NCI-H2081 treated with DMSO at 0.1 percent for 48 hours (cell line): ENCODE data around the gene WLS.

Experiments
- DNase-seq: peaks from one replicate; lab custom pipeline; 2025; lab: John Stamatoyannopoulos, UW

WLS gene

DNA sequence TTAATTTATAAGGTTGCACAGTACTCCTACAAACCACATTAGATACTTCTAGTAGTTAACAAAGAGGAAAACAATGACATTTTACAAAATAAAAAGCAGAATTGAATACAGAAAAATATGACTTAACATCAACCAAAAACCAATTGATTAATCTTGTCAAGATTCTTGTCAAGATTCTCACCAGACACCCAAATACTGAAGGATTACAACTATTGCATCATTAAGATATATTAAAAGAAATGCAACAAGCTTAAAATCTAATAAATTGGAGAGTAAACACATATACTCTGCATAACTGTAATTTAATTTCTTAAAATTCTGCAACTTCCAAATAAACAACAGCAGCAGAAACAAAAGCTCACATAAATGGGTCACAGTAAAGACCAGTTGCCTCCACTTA is 4.7 kb downstream of the WLS start:
- DNase-seq = no peak

DNA sequence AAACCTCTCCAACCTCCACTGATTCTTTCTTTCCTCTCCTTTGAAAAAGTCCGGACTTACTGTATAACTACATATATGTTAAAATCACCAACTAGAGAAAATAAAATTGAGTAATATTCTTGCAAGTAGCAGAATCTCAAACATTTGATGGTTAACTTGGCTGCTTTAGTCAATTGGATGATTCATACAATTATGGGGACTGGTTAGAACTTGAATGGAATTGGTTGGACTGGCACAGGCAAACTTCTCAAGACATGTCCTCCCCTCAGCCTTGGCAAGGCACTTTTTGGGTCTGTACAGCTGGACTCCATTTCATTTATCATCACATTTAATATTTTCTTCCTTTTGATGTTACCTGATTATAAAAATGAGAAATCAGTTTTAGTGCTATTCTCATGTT is 6.5 kb downstream of the WLS start:
- no peak for DNase-seq

DNA sequence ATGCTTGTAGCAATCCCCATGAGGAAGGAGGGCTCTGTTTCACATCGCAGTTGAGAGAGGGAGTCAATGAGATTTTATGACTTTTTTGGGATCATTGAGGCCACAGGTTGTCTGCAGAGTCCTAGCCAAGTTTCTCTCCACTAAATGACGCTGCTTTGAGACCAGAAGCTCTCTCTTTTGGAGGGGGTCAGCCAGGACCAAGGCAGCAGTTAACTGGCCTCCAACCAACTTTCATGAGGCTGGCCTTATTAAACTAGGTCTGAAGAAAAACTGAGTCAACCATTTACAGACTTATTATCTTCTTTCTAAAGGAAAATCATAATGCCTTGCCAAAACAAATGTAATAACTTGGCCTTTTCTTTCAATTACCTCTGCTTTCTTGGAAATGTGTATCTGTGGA is 8.6 kb downstream of the WLS start:
- no peak for DNase-seq

DNA sequence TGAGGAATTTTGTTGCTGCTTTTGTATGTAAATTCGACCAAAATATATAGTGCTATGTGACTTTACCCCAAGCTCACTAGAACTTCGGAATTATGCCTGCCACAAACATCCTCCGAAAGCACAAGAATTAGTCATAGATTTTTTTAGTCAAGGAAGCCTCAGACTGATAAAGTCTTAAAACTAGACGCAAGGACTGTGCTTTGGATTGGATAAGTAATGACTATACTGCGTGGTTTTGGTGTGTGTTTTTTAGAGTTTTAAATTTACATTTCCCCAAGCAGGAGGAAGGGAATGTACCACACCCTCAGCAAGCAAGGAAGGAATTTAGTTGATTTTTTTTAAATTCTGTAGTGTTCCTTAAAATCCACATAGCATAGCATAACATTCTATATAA is 10.3 kb downstream of the WLS start:
- no peak for DNase-seq

DNA sequence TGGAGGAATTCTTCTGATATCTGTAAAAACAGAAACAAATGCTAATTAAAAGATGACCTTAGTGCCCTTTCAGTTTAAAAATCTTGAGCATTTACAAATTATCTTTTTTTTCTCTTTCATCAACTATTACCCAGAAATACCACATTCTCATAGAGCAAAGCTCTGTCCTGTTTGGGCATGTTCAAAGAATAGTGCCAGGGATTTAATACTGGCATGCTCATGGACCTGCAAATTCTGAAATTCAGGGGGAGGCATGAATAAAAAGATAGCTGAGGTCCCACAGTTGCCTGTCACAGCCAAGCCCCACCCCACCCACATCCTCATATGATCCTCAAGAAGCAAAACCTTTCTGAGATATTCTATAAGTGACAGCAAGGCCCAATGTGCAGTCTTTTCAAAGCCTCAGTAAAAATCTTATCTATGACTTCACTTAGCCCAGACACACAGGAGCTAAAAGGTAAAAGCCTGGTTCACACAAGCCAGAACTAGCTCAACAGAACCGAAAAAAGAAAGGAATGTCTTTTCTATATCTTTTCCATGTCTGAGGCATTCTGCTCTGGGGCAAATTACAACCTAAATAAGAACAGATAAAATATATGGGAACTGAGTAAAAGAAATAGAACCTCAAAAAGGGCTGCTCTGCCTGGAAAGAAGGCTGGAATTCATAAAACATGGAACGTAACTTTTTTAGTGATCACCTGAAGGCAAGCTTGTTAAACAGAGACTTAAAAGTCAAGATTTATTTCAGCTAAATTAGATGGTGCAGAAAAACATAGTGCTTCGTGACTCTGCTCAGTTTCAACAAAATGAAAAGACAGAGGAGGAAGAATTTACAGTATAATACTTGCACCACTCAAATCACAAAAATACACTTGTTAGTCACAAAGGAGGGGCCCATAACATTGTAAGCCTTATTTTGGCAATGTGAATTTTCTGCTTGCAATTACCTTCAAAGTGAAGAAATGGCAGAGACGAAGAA is 11.0 kb downstream of the WLS start:
- no peak for DNase-seq

DNA sequence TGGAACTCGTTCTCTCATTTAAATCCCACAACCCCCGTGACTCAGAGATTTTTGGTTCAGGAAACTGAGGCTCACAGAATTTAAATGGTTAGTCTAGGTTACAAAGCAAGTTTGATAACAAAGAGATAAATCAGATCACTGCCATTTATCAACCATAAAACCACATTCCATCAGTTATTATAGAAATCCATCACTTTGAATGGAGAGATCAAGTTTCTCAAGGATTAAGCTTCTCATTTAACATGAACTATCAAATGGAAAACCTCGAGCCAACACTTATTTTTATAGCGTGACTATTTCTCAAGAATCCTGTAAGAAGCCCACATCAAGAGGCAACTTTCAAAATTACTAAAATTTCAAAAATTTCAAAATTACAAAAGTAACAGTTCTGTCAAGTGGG is 11.9 kb downstream of the WLS start:
- no peak for DNase-seq

DNA sequence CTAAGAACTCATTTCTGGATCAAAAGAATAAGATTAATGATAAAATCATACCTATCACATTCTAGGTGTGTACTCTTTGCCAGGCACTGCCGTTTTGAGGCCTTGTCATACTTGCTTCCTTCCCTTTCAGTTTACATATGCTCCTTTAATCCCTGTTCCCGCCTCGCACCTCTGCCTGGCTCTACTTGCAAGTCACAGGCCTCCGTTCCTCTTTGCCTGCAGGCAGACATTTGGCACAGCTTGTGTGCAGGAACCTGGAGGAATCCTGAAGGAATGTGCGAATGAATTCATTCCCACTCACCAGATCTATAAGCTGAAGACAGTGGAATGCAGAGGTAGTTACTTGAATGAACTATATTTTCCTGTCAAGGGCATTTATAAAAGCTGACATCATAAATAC is 13.8 kb downstream of the WLS start:
- no peak for DNase-seq

DNA sequence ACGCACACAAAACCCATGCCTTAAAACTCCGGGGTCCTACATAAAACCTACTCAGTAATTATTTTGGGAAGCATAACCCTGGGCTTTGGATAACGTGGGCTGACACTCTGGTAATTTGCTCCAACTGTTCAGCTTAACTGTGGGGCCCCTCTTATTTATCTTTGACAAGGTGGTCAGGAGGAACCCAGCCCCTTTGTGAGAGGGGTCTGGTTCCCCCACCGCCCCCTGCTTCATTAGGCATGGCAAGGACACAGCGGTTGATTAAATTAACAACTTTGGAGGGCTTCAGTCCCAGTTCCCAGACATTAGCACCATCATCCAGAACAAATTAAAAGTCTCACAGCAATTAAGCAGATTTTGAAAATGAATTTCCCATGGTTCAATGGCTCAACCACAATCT is 14.7 kb downstream of the WLS start:
- no peak for DNase-seq

DNA sequence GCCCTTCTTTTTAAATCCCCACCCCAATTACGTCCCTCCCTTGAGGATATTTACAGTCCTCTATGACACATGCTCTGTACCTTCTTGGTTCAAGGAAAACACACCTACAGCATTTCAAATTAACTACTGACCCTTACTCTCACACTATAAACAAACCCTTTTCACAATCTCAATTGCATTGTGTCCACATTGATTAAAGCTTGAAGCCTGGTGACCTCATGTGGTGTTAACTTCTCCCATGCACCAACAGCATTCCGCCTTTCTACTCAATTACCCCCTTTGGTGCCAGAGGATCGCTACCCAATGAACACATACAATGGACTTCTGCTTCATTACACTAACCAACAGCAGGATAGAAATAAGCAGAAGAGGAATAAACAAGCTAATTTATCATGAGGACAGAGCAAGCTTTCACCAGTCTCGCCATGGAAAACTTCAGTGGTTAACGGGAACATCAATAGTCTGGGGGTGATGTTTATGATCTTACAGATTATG is 15.2 kb downstream of the WLS start:
- DNase-seq = peak; percentile 84

DNA sequence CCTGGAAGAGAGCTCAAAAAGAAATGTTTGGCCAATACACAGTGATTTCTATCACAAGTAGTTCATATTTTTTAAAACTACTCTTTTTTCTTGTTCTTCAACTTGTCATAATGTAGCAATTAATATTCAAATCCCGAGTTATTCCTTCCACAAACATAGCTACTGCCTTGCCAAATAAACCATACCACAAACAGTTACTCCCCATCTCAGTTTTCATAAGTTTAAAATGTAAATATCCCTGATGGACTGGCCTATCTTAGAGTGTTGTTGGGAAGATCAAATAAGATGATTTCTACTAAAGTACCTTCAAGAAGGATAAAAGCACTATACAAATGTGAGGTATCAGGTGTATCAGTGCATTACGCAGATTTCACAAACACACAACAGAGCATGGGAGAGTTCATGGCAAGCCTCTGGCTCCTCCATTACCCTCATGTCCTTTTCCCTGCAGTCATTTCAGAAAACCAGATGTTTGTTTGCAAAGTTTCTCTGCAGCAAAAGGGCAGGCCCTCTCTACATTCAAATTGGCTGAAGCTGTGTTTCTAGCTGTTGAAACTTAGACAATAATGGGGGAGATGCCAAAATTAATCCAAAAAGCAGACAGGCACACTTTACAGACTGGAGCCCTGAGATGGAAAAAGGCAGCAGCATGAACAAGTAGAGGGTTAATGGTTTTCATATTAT is 16.1 kb downstream of the WLS start:
- DNase-seq = no peak

DNA sequence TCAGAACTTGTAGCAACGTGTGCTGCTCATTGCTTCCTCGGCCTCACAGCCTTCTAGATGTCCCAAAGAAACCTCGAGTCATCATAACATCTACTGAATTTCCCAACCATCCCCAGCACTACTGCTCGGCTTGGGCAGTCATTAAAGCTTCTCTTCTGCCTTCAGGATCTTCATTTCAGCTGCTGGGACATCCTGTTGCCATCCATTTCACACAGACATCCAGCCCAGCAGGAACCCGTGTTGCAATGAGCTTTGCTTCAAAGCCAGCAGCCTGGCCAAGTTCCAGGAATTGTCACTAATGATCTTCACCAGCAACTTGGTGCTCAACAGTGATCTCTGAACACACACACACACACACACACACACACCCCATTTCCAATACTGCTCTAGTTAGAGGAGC is 18.5 kb downstream of the WLS start:
- no peak for DNase-seq

DNA sequence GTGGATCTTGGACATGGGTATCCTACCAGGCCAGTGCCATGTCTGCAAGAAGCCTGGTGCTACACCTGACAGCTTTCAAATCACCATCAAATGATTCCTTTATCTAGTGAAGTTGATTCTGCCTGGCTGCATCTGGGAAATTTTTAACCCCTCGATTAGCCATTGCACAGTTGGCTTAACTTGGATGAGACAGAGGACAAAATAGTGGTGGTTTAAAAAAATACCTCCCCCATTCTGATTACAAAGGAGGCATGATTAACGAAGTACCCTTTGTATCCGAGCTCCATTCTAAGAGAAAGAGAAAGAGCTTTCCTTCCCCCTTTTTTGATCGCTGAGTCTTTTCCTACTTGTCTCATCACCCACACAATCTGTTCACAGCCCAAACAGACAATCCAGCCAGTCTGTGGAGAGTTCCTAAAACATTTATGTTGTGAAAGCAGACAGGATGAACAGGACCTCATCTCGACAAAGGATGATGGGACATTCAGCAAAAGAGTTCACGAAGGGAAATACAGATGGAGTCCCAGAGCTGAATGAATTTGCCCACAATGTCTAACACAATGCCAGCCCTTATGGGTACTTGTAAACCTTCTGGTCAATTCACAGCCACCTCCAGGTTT is 20.5 kb downstream of the WLS start:
- DNase-seq = no peak

DNA sequence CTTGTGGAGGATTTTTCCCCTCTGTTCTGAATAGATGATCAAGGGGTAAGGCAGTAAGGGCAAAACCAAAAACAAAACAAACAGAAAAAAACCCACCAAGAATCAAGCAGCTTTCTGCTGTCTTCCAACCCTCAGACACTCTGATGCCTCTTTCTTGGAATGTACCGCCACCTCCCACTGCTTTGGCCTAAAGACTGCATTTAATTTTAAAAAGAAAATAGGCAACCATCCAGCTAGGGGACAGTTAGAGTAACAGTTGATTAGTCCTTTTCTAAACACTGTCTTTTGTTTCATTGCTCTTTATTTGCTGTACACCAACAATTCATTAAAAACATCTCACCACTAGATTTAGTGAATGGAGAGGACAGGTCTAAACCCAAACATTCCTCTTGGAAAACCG is 21.5 kb downstream of the WLS start:
- no peak for DNase-seq

DNA sequence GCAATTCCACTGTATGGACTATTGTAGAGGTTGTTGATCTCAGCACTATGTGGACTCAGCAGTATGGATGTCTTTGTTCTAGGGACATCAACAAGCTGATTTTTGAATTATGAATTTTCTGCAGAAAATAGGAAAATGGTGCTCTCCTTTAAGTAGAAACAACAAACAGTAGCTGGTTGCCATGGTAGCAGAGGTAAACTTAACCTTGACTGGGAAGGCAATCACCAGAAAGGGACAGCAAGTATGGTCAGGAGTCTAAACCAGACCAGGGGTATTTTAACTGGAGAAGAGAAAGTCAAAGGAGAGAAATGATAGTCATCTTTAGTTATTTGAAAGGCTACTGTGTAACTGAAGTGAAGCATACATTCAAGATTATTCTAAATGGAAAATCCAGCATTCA is 22.3 kb downstream of the WLS start:
- DNase-seq = no peak

DNA sequence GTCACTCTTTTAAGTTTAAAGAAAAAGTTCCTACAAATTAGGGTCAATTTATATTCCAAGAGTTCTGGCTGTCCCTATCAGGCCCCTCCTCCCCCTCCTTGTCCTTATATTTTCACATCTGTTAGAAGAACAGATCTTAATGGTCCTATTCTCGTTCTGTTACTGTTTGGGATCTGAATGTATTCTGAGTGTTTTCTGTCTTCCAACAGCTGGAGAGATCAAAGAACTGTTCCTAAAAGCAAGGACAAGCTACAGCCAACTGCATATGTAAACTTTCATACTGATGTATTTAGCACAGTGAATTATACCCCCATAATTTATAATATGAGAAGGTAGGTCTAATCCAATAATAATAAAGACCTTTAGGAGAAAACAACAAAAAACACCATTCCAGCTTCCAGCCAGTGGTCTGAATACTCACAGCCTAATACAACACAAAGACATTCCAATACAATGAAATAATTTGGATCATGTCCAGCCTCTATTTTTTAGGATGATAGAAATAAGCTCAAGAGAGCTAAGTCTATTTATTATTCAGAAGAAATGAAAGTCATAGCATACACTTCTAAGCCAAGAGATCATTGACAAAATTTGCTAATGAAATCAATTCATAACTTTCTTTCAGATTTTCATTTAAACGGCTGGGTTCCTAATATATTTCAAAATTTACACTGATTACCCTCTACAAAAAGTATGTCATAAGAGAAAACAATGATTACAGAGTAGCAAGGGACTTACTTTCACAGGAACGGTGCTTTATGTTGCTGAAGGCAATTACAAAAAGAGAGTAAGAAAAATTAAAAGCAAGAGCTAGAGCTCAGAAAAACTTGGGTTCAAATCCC is 25.3 kb downstream of the WLS start:
- no peak for DNase-seq

DNA sequence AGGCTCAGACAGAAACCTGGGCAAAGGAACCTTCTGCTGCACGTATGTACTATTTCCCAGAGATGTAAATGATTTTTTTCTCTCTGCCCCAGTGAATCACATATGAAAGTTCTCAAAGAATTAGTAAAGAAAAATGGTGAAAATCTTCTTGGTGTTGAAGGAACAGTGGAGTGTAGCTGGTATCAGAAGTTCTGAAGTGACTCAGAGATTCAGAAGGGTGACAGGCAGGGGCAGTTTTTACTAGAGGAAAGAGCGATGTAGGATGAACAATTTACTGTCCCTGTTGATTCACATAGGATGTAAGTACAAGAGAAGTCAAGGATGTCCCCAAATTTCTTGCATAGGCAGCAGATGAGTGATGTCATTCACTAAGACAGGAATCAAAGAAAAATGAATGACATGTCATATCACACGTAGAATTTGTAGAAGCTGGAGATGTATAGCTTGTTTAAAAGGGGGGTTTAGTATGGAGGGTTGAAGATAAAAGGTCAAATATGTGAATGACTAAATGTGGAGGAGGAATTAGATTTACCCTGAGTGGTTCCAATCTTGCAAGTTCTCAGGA is 26.4 kb downstream of the WLS start:
- DNase-seq = no peak

DNA sequence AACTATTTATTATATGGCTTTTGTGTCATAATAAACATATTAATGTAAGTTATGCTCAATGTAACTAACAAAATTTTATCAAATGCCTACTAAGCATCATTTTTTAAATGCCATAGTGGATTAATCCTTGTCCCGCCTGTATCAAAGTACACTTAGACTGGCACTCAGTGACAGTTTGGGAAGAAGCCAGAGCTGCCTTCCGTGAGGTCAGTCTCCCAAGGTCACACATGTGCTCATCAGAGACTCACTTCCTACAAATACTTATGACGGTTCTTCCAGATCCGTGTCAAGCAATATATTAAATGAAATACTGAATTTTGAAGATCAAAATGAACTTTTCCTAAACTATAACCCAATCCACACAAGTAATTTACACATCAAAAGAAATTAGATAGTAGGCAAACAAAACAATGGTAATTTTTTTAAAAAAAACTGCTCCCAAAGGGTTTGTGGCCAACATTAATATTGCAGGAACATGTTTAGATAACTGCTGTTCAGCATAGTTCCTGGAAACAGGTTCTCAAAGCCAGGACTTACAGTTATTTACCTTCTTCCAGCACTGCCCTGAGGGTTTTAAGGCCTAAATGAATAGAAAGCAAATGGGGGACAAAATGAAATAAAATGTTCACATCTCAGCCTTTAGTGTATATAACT is 27.2 kb downstream of the WLS start:
- DNase-seq = no peak

DNA sequence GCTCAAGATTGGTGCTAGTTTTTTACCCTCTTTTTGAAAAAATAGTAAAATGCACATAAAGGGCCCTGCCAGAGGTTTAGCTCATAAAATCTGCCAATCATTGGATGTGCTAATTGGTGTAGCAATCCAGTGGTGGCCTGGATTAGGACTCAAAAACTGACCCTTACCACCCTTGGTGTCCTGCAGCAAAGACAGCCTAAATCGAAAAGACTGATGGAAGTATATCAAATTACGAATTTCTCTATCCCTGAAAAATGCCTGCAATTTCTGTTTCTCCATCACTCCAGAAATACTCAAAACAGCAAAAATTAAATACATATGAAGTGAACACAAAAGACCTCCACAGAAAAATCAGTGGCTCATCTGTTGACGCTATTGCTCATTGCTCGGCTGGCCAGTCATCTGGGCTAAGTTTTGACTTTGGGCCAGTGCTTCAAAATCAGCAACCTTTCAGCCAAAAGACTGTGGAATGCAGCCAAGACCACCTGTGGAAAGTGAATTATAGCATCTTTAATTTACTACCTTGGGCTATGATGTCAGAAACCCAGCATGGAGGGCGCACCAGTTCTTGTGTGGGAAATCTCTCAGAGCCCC is 30.0 kb downstream of the WLS start:
- DNase-seq = no peak

DNA sequence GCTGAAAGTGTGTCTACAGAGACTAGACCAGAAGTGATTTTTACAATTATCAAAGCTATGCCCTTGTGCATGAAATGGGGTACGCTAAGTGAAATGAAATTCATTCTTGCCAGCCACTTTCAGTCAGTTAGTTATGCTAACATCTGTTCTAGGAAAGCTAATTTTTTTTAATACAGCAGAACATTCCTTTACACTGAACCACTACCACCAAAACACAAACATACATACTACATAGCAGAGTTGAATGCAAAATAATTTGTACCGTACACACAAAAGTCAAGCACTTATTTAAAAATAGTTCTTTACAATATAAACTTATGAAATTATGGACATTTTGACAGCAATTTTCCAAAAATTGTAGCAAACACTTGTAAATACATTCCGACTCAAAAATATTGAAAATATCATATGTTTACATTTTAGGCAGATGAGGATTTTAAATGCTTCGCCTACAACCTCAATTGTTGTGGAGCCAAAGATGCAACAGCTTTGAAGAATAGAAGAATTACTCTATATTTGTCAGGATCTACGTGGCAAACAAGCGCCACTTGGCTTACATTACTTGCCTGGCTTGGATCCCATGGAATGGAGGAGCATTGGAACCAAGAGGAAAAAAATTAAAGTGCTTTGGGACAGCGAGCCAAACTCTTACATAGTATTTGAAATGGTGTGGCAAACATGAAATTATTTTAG is 30.6 kb downstream of the WLS start:
- no peak for DNase-seq

DNA sequence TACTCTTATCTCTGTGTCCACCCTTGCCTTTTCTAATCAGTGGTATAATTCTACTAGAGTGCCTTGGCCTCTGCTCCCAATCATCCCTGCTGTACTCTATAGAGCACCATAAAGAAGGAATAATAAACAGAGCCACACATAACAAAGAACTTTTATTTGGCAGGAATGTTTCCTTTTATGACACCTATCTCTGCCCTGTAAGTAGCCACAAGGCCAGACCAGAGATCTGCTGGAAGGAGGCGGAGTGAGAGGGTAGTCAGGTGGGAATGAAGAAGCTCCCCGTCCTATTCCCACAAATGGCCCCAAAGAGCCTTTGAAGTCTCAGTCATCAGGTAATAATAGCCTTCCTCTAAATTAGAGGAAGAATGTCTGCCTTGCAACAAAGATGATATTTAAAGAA is 32.7 kb downstream of the WLS start:
- no peak for DNase-seq
